ENCODE data around the gene CCL28. TPM values are rescaled to one million over a fixed set of nuclear protein-coding genes. Genes with fewer than 3 reads are reported as not detected.
A peak's percentile ranks its signal among the peaks of the same experiment; 100 is the strongest.

The CCL28 gene
- total RNA-seq, 6 experiments from 2014 or later = 0.05 TPM; not detected in 5

DNA sequence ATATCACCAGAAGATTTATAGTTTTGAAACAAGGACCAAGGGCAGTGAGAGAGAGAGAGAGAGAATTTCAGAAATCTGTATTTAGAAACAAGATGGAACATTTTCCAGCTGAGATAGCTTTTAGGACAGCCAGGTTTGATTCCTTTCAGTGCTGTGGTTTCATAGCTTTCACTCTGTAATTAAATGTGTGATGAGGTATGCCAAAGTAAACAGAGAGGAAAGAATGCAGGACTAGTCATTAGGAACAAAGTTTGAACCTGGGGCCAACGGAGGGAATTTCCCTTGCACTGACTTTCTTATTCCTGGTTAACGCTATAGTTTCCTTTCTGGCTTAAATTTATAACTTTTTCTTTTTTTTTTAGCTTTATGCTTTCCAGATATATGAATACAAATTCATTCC, 10.0 kb upstream of the CCL28 start:
- peak; percentile 1 for DNase-seq
- peaks cover 29% of the 10 kb centered on the region for H3K4me1 Mint-ChIP-seq (ENCODE audit: low read depth)
- no peaks in the 10 kb centered on the region for H3K9me3 Mint-ChIP-seq
- peaks cover 6% of the 10 kb centered on the region for H3K27me3 Mint-ChIP-seq (ENCODE audit: insufficient read depth)
- no peak overlapping the region for H3K4me3 Mint-ChIP-seq
- TF ChIP-seq, protein P1, sequence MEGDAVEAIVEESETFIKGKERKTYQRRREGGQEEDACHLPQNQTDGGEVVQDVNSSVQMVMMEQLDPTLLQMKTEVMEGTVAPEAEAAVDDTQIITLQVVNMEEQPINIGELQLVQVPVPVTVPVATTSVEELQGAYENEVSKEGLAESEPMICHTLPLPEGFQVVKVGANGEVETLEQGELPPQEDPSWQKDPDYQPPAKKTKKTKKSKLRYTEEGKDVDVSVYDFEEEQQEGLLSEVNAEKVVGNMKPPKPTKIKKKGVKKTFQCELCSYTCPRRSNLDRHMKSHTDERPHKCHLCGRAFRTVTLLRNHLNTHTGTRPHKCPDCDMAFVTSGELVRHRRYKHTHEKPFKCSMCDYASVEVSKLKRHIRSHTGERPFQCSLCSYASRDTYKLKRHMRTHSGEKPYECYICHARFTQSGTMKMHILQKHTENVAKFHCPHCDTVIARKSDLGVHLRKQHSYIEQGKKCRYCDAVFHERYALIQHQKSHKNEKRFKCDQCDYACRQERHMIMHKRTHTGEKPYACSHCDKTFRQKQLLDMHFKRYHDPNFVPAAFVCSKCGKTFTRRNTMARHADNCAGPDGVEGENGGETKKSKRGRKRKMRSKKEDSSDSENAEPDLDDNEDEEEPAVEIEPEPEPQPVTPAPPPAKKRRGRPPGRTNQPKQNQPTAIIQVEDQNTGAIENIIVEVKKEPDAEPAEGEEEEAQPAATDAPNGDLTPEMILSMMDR (IDR thresholded peaks at IDR 0.05) = no peak
- H3K36me3 Mint-ChIP-seq (ENCODE audit: low read depth) = no peaks in the 10 kb centered on the region
- no peak overlapping the region for H3K27ac Mint-ChIP-seq

DNA sequence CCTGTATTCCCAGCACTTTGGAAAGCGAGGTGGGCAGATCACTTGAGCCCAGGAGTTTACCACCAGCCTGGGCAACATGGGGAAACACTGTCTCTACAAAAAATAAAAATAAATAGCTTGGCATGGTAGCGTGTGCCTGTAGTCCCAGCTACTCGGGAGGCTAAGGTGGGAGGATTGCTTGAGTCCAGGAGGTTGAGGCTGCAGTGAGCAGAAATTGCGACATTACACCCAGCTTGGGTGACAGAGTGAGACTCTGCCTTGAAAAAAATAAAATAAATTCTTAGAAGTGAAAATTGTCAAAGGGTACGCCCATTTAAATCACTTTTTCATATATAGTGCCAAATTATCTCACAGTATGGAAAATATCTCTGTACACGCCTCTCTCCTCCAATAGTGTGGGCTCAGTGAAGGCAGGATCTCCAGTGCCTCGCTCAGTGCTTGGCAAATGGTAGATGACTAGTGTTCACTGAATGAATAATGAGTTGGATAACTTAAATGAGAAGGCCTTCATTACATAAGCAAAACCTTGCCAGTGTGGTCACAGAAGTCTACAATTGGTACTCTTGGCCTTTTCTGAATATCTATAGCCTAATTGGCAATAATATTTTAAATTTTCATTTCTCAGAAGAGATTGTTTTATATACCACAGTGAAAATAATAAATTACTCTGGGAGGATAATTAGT, 9.4 kb upstream of the CCL28 start:
- DNase-seq = no peak
- no peaks in the 10 kb centered on the region for H3K36me3 Mint-ChIP-seq (ENCODE audit: low read depth)
- TF ChIP-seq, protein P1 (IDR thresholded peaks at IDR 0.05) = no peak
- peaks cover 24% of the 10 kb centered on the region for H3K4me1 Mint-ChIP-seq (ENCODE audit: low read depth)
- no peak overlapping the region for H3K4me3 Mint-ChIP-seq
- H3K27ac Mint-ChIP-seq = no peak overlapping the region
- peaks cover 8% of the 10 kb centered on the region for H3K27me3 Mint-ChIP-seq (ENCODE audit: insufficient read depth)
- H3K9me3 Mint-ChIP-seq = no peaks in the 10 kb centered on the region

DNA sequence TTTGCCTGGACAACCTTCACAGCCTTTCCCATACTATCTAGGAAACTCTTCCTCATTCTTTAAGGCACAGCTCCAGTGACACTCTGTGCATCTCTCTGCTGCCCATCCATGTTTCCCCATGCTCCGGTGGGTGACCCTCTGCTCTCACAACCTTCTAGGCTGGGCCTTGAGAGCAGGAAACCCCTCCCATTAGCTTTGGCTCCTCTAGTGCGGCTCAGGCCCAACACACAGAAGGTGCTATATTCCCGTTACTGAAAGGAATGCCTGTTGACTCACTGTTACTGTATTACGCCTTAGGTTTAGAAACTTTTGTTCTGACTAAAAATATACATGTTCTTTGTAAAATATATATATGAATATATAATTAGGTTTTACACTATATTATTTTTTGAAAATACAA, 8.1 kb upstream of the CCL28 start:
- Mint-ChIP-seq H3K27ac (no peak overlapping the region), H3K27me3 (ENCODE audit: insufficient read depth) (peaks cover 11% of the 10 kb centered on the region), H3K4me3 (no peak overlapping the region), H3K36me3 (ENCODE audit: low read depth) (no peaks in the 10 kb centered on the region), H3K9me3 (no peaks in the 10 kb centered on the region), H3K4me1 (ENCODE audit: low read depth) (peaks cover 10% of the 10 kb centered on the region)
- DNase-seq = no peak
- TF ChIP-seq, protein P1 (IDR thresholded peaks at IDR 0.05) = no peak

DNA sequence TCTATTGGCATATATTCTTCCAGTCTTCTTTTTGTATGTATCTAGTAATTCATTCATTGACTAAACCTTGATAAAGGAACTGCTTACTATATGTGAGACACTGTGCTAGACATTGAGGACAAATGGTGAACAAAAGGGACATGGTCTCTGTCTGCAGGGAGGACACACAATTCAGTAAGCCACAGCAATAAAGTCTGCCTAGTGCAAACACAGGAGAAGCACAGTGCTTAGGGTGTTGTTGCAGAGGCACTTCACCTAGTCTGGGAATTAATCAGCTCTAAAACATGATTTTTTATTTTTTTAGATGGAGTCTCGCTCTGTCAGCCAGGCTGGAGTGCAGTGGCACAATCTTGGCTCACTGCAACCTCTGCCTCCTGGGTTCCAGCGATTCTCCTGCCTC, 6.4 kb upstream of the CCL28 start:
- no peaks in the 10 kb centered on the region for H3K9me3 Mint-ChIP-seq
- H3K4me1 Mint-ChIP-seq (ENCODE audit: low read depth) = peaks cover 9% of the 10 kb centered on the region
- no peak for DNase-seq
- TF ChIP-seq, protein P1 (IDR thresholded peaks at IDR 0.05) = no peak
- no peak overlapping the region for H3K4me3 Mint-ChIP-seq
- H3K36me3 Mint-ChIP-seq (ENCODE audit: low read depth) = no peaks in the 10 kb centered on the region
- H3K27me3 Mint-ChIP-seq (ENCODE audit: insufficient read depth) = peaks cover 11% of the 10 kb centered on the region
- H3K27ac Mint-ChIP-seq = no peak overlapping the region

DNA sequence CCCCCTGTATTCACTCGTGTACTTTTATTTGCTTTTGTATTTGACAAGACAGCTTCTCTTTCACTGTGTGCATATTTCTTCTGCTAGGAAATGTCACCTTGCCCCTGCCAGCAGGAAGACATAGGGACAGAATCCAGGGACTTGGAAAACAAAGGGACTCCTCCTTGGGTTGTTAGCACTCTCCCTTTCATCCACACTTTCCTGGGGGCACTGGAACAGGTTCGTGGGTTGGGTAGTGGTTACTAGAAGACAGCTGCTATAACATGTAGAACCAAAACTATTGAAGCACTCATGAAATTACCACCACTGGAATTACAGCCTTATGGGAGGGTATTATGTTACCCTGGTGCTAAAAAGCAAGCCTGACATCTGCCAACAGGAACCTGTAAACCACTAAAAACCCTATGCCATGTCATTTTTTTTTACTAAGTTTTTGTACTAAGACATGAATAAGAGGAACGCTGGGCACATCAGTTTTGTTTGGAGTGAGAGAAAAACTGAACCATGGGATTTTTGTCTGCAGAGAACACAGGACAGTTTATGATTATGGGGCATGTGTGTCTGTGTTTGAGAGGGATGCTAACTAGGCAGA, 4.7 kb upstream of the CCL28 start:
- Mint-ChIP-seq H3K36me3 (ENCODE audit: low read depth) (no peaks in the 10 kb centered on the region), H3K4me1 (ENCODE audit: low read depth) (peaks cover 3% of the 10 kb centered on the region), H3K27me3 (ENCODE audit: insufficient read depth) (peaks cover 11% of the 10 kb centered on the region), H3K9me3 (no peaks in the 10 kb centered on the region), H3K4me3 (no peak overlapping the region), H3K27ac (no peak overlapping the region)
- TF ChIP-seq, protein P1 (IDR thresholded peaks at IDR 0.05) = no peak
- no peak for DNase-seq

Measured in HFFc6 (cell line).